Neutrophil (primary cell): ENCODE results near the gene ZNF18.

Experiments
- H3K27ac ChIP-seq: fragments of 200-600 bp; sonication (generic); 2 replicates; pipeline ENCODE4 v1.5.1; 2016; ENCODE audit warnings: mild to moderate bottlenecking, moderate library complexity
- H3K27me3 ChIP-seq: fragments of 200-600 bp; sonication (generic); 2 replicates; pipeline ENCODE4 v1.6.0; 2016; ENCODE audit warnings: mild to moderate bottlenecking
- H3K36me3 ChIP-seq: fragments of 200-600 bp; sonication (generic); 2 replicates; pipeline ENCODE4 v1.5.1; 2017
- H3K4me1 ChIP-seq, 2 experiments: fragments of 200-600 bp in 1 of 2; sonication (generic) in 1 of 2; 1 replicate in 1 of 2; 2 replicates in 1 of 2; pipeline versions ENCODE4 v1.5.1 to v1.6.1; 2013 to 2016; ENCODE audit warnings: low read depth in 1 of 2, low read length in 1 of 2, mild to moderate bottlenecking in 1 of 2, moderate library complexity in 1 of 2; ENCODE audit not compliant: control insufficient read depth in 1 of 2, insufficient read depth in 1 of 2
- H3K4me3 ChIP-seq, 2 experiments: fragments of 200-600 bp in 1 of 2; sonication (generic) in 1 of 2; 1 replicate in 1 of 2; 2 replicates in 1 of 2; pipeline ENCODE4 v1.5.1; 2013 to 2016; ENCODE audit warnings: low read depth in 1 of 2, low read length in 1 of 2, mild to moderate bottlenecking in 1 of 2, moderate library complexity in 1 of 2
- H3K9me3 ChIP-seq: fragments of 200-600 bp; sonication (generic); 2 replicates; pipeline ENCODE4 v1.5.1; 2016
- TF ChIP-seq, protein P1 (sequence below): fragments of 200-600 bp; sonication (generic); IDR thresholded peaks from 2 replicates; pipeline ENCODE4 v1.5.1; 2016; ENCODE audit warnings: antibody characterized with exemption

The ZNF18 gene

DNA sequence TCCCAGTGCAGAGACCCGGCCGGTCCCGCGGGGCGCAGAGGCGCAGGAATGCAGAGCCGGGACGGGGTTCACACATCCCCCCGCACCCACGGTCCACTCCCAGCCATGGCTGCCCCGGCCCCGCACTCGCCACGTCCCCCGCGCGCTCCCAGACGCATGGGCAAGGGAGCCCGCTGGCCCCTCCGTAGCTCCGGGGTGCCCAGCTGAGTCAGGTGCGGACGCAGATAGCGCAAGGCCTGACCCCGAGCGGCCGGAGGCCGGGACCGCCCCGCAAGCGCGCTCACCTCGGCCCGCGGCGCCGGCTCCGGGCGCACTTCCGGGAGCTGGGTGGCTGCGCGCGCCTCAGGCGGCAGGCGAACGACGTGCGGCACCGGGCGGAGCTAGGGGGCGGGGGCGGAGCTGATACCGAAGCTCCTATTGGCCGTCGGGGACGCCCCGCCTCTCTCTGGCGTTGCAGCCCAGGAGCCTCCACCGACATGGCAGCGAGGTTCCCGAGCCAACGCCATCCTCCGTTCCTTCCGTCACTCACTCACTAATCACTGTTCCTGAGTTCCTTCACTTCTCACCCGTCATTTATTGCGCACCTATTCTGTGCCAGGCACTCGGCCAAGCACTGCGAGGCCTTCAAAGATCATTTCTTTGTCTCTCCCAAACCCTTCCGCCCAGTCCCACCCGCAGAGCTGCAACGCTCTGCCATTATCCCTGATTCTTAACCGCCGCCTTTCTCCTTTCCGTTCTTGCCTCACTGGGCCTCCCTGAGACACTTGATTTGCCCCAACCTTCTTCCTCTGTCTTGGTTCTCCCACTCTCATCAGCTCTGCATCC is at the start of gene ZNF18:
TSS of gene ZNF18 (minus strand) at position 329 of the 825 bp plus-strand sequence. CDS start 4,646 bp downstream, outside the sequence.
- Histone ChIP-seq H3K27ac (peak within 1 kb of the TSS; percentile 98), H3K4me1 (peaks cover 43 to 49% of the 10 kb centered on the region in 2 experiments)
- TF ChIP-seq, protein P1, sequence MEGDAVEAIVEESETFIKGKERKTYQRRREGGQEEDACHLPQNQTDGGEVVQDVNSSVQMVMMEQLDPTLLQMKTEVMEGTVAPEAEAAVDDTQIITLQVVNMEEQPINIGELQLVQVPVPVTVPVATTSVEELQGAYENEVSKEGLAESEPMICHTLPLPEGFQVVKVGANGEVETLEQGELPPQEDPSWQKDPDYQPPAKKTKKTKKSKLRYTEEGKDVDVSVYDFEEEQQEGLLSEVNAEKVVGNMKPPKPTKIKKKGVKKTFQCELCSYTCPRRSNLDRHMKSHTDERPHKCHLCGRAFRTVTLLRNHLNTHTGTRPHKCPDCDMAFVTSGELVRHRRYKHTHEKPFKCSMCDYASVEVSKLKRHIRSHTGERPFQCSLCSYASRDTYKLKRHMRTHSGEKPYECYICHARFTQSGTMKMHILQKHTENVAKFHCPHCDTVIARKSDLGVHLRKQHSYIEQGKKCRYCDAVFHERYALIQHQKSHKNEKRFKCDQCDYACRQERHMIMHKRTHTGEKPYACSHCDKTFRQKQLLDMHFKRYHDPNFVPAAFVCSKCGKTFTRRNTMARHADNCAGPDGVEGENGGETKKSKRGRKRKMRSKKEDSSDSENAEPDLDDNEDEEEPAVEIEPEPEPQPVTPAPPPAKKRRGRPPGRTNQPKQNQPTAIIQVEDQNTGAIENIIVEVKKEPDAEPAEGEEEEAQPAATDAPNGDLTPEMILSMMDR, result peak; percentile 69

GRCh38 chr17:12046786-12047185 is 49.5 kb upstream of the ZNF18 start:
- Histone ChIP-seq H3K4me3 (no peak overlapping the region), H3K27me3 (no peaks in the 10 kb centered on the region), H3K36me3 (no peaks in the 10 kb centered on the region), H3K4me1 (peaks cover 0 to 5% of the 10 kb centered on the region in 2 experiments), H3K9me3 (no peaks in the 10 kb centered on the region), H3K27ac (peak overlapping the region; percentile 5)
- TF ChIP-seq, protein P1, result no peak

More for the DNA sequence above, at the start of gene ZNF18:
- no peaks in the 10 kb centered on the region for H3K27me3 ChIP-seq
- H3K9me3 ChIP-seq, result no peaks in the 10 kb centered on the region
- peak within 1 kb of the TSS; percentile 65 to 82 for H3K4me3 ChIP-seq
- peaks cover 3% of the 10 kb centered on the region for H3K36me3 ChIP-seq

DNA sequence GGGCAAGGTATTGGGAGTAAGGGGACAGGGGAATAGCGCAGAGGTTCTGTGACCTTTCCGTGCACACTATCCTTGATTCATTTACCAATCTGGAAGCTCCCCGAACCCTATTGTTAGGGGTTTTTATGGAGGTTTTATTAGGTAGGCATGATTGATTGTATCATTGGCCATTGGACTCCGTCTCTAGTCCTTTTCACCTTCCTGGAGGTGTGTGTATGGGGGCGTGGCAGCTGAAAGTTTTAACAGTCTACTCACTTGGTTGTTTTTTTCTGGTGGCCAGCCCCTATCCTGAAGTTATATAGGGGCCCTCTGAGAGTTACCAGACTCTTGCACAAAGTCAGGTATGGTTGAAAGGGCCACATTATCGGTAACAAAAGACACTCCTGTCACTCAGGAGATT is 46.4 kb upstream of the ZNF18 start:
- H3K9me3 ChIP-seq, result no peaks in the 10 kb centered on the region
- TF ChIP-seq, protein P1, result no peak
- H3K4me1 ChIP-seq, result peaks cover 0 to 2% of the 10 kb centered on the region in 2 experiments
- no peaks in the 10 kb centered on the region for H3K36me3 ChIP-seq
- no peak overlapping the region for H3K27ac ChIP-seq
- H3K27me3 ChIP-seq, result no peaks in the 10 kb centered on the region
- no peak overlapping the region for H3K4me3 ChIP-seq

DNA sequence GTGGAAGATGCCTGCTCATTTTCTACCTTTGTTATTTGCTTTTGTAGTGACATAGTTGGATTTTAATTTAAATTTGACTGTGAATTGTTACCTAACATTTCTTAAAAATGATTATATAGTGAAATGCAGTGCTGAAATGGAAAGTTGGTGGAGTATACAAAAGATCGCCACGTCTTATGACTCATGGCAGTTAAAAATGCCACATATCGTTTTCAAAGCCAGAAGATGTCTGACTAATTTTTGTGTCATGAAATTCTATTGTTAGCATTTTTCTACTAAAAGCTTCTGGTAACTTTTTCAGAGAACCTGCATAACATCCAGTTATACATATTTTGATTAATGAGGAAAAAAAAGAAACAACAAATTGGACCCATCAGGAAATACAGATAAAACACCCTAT is 44.0 kb upstream of the ZNF18 start:
- Histone ChIP-seq H3K36me3 (no peaks in the 10 kb centered on the region), H3K4me1 (no peaks in the 10 kb centered on the region), H3K27me3 (no peaks in the 10 kb centered on the region), H3K9me3 (no peaks in the 10 kb centered on the region), H3K27ac (no peak overlapping the region), H3K4me3 (no peak overlapping the region)
- TF ChIP-seq, protein P1, result no peak

- H3K9me3 ChIP-seq, result no peaks in the 10 kb centered on the region
- TF ChIP-seq, protein P1, result no peak
- no peaks in the 10 kb centered on the region for H3K4me1 ChIP-seq
- H3K4me3 ChIP-seq, result no peak overlapping the region
- H3K36me3 ChIP-seq, result no peaks in the 10 kb centered on the region
- H3K27me3 ChIP-seq, result no peaks in the 10 kb centered on the region
- no peak overlapping the region for H3K27ac ChIP-seq
Measured at GRCh38 chr17:12040478-12040877, 43.2 kb upstream of the ZNF18 start.
